Measurements from ENCODE around the gene DCTPP1.

- TF ChIP-seq SP1 (IDR thresholded peaks at IDR 0.05) (no peak), SP1 (CRISPR knock-in tag; IDR thresholded peaks at IDR 0.05) (no peak), ZSCAN9 (CRISPR knock-in tag; IDR thresholded peaks at IDR 0.05; ENCODE audit: borderline replicate concordance) (no peak), EED (CRISPR knock-in tag; IDR thresholded peaks at IDR 0.05) (no peak), ATF7-NPFF (CRISPR knock-in tag; IDR thresholded peaks at IDR 0.05; ENCODE audit: low read depth) (no peak), CREM (IDR thresholded peaks at IDR 0.05) (no peak), CREM (CRISPR knock-in tag; IDR thresholded peaks at IDR 0.05) (no peak), POLR2AphosphoS5 (IDR thresholded peaks at IDR 0.05; ENCODE audit: low read depth, low read length) (no peak), ZSCAN22 (CRISPR knock-in tag; IDR thresholded peaks at IDR 0.05) (no peak), ZNF232 (CRISPR knock-in tag; IDR thresholded peaks at IDR 0.05; ENCODE audit: borderline replicate concordance) (no peak), MAX (IDR thresholded peaks at IDR 0.05) (no peak), HHEX (CRISPR knock-in tag; IDR thresholded peaks at IDR 0.05) (no peak)
- TF ChIP-seq, protein P1, sequence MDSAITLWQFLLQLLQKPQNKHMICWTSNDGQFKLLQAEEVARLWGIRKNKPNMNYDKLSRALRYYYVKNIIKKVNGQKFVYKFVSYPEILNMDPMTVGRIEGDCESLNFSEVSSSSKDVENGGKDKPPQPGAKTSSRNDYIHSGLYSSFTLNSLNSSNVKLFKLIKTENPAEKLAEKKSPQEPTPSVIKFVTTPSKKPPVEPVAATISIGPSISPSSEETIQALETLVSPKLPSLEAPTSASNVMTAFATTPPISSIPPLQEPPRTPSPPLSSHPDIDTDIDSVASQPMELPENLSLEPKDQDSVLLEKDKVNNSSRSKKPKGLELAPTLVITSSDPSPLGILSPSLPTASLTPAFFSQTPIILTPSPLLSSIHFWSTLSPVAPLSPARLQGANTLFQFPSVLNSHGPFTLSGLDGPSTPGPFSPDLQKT (CRISPR knock-in tag; IDR thresholded peaks at IDR 0.05; ENCODE audit: borderline replicate concordance), result no peak
- TF ChIP-seq, protein P2, sequence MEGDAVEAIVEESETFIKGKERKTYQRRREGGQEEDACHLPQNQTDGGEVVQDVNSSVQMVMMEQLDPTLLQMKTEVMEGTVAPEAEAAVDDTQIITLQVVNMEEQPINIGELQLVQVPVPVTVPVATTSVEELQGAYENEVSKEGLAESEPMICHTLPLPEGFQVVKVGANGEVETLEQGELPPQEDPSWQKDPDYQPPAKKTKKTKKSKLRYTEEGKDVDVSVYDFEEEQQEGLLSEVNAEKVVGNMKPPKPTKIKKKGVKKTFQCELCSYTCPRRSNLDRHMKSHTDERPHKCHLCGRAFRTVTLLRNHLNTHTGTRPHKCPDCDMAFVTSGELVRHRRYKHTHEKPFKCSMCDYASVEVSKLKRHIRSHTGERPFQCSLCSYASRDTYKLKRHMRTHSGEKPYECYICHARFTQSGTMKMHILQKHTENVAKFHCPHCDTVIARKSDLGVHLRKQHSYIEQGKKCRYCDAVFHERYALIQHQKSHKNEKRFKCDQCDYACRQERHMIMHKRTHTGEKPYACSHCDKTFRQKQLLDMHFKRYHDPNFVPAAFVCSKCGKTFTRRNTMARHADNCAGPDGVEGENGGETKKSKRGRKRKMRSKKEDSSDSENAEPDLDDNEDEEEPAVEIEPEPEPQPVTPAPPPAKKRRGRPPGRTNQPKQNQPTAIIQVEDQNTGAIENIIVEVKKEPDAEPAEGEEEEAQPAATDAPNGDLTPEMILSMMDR (CRISPR knock-in tag; IDR thresholded peaks at IDR 0.05), result no peak
Measured at GRCh38 chr16:30421010-30421409, 8.8 kb downstream of the DCTPP1 start.

All from HepG2 (cell line).